Endothelial cell of hepatic sinusoid (primary cell): ENCODE measurements around the gene MAGI1.

Experiments
- in situ Hi-C: cut with HindIII; loops from 2 replicates; pipeline ENCODE4 v1.10.0; 2017; ENCODE audit warnings: low sequenced_read_pairs

MAGI1 gene

GRCh38 chr3:65979162-65979561, 59.6 kb downstream of the MAGI1 start:
- in situ Hi-C loops, result no loop called here

GRCh38 chr3:65978116-65978515, 60.6 kb downstream of the MAGI1 start:
- in situ Hi-C loops, result no loop called here

- in situ Hi-C loops, result no loop called here
These were observed 63.7 kb downstream of the MAGI1 start for GRCh38 chr3:65975032-65975431.

GRCh38 chr3:65974509-65974908, 64.2 kb downstream of the MAGI1 start:
- in situ Hi-C loops, result no loop called here

- in situ Hi-C loops, result no loop called here
These were observed 66.0 kb downstream of the MAGI1 start for GRCh38 chr3:65972765-65973164.

GRCh38 chr3:65971293-65972252, 67.1 kb downstream of the MAGI1 start:
- in situ Hi-C loops, result no loop called here

GRCh38 chr3:65968996-65969395, 69.7 kb downstream of the MAGI1 start:
- in situ Hi-C loops, result no loop called here

GRCh38 chr3:65967451-65967850, 71.3 kb downstream of the MAGI1 start:
- in situ Hi-C loops, result no loop called here

GRCh38 chr3:65964838-65965237, 73.9 kb downstream of the MAGI1 start:
- in situ Hi-C loops, result loop anchor here (5.0 kb wide), 1 partner anchor 77 kb away; no protein-coding TSS in a partner anchor

- in situ Hi-C loops, result loop anchor here (5.0 kb wide), 1 partner anchor 78 kb away; no protein-coding TSS in a partner anchor
These were observed 74.7 kb downstream of the MAGI1 start for GRCh38 chr3:65963787-65964677.

- in situ Hi-C loops, result loop anchor here (5.0 kb wide), 1 partner anchor 81 kb away; no protein-coding TSS in a partner anchor
These were observed 77.0 kb downstream of the MAGI1 start for GRCh38 chr3:65961733-65962132.

GRCh38 chr3:65961128-65961527, 77.6 kb downstream of the MAGI1 start:
- in situ Hi-C loops, result loop anchor here (5.0 kb wide), 1 partner anchor 81 kb away; no protein-coding TSS in a partner anchor

GRCh38 chr3:65960087-65960486, 78.6 kb downstream of the MAGI1 start:
- in situ Hi-C loops, result loop anchor here (5.0 kb wide), 1 partner anchor 82 kb away; no protein-coding TSS in a partner anchor

GRCh38 chr3:65958216-65958615, 80.5 kb downstream of the MAGI1 start:
- in situ Hi-C loops, result no loop called here

GRCh38 chr3:65955792-65956477, 82.8 kb downstream of the MAGI1 start:
- in situ Hi-C loops, result no loop called here

GRCh38 chr3:65953881-65954733, 84.6 kb downstream of the MAGI1 start:
- in situ Hi-C loops, result loop anchor here (5.0 kb wide), 2 partner anchors 52 to 163 kb away; no protein-coding TSS in a partner anchor

- in situ Hi-C loops, result loop anchor here (5.0 kb wide), 2 partner anchors 51 to 164 kb away; no protein-coding TSS in a partner anchor
These were observed 85.4 kb downstream of the MAGI1 start for GRCh38 chr3:65953301-65953812.

GRCh38 chr3:65952842-65953241, 85.9 kb downstream of the MAGI1 start:
- in situ Hi-C loops, result loop anchor here (5.0 kb wide), 2 partner anchors 51 to 164 kb away; no protein-coding TSS in a partner anchor
